ENCODE data around the gene ECI2. TPM values are rescaled to one million over a fixed set of nuclear protein-coding genes. Genes with fewer than 3 reads are reported as not detected.

ECI2 gene
- total and polyA plus RNA-seq, 2 experiments from 2014 or later: 63.7 to 102 TPM

GRCh38 chr6:4093288-4093687 lies 42.1 kb downstream of the ECI2 start (continued):
- no peak for TF ChIP-seq ZNF462 (CRISPR knock-in tag; IDR thresholded peaks at IDR 0.05)
- TF ChIP-seq ZNF114 (CRISPR knock-in tag; IDR thresholded peaks at IDR 0.05): no peak
- no peak for TF ChIP-seq STAT1 (IDR thresholded peaks at IDR 0.05; ENCODE audit: unreplicated experiment)
- TF ChIP-seq CREB1 (CRISPR knock-in tag; IDR thresholded peaks at IDR 0.05; ENCODE audit: low read depth): no peak
- TF ChIP-seq ZNF331 (CRISPR knock-in tag; IDR thresholded peaks at IDR 0.05; ENCODE audit: low read depth): no peak

GRCh38 chr6:4091941-4092340 lies 43.4 kb downstream of the ECI2 start:
- H3K4me1 Mint-ChIP-seq: no peaks in the 10 kb centered on the region
- Histone ChIP-seq H4K20me1 (replicated peaks; ENCODE audit: insufficient read depth) (no peaks in the 10 kb centered on the region), H2AFZ (no peak overlapping the region), H3K4me3 (no peak overlapping the region), H3F3A (replicated peaks; ENCODE audit: low read depth) (no peaks in the 10 kb centered on the region), H3K36me3 (ENCODE audit: insufficient read depth) (no peaks in the 10 kb centered on the region), H3K27ac (ENCODE audit: low read depth) (no peak overlapping the region), H3K4me2 (no peak overlapping the region), H3K9me2 (ENCODE audit: insufficient read depth) (no peaks in the 10 kb centered on the region), H3K27me3 (ENCODE audit: insufficient read depth) (no peaks in the 10 kb centered on the region), H3K79me2 (replicated peaks; ENCODE audit: insufficient read depth) (no peaks in the 10 kb centered on the region), H3K4me1 (ENCODE audit: insufficient read depth) (no peaks in the 10 kb centered on the region)
- ATAC-seq: no peak
- DNase-seq (ENCODE audit: low spot score): no peak
- H3K27ac Mint-ChIP-seq: no peak overlapping the region
- no peaks in the 10 kb centered on the region for H3K36me3 Mint-ChIP-seq (ENCODE audit: low read depth)
- peaks cover 5% of the 10 kb centered on the region for H3K27me3 Mint-ChIP-seq (ENCODE audit: insufficient read depth, low read depth, poor library complexity)
- no peak overlapping the region for H3K4me3 Mint-ChIP-seq
- no peaks in the 10 kb centered on the region for H3K9me3 Mint-ChIP-seq
- TF ChIP-seq EZH2 (IDR thresholded peaks at IDR 0.05; ENCODE audit: low read depth, unreplicated experiment) (no peak), REST (IDR thresholded peaks at IDR 0.05; ENCODE audit: unreplicated experiment) (no peak), CREB1 (CRISPR knock-in tag; IDR thresholded peaks at IDR 0.05; ENCODE audit: low read depth) (no peak), NANOG (IDR thresholded peaks at IDR 0.05; ENCODE audit: borderline replicate concordance) (no peak), ZNF114 (CRISPR knock-in tag; IDR thresholded peaks at IDR 0.05) (no peak), EZH2phosphoT487 (IDR thresholded peaks at IDR 0.05; ENCODE audit: unreplicated experiment) (no peak), CTCF (conservative IDR thresholded peaks at IDR 0.05; ENCODE audit: low read depth in 2 of 2) (no peak)

All from GM23338 (cell line).